ENCODE data around the gene SLC26A1. TPM values are rescaled to one million over a fixed set of nuclear protein-coding genes. Genes with fewer than 3 reads are reported as not detected.

SLC26A1 gene
- total RNA-seq, 1 experiment from 2014 or later, result 0.68 TPM

DNA sequence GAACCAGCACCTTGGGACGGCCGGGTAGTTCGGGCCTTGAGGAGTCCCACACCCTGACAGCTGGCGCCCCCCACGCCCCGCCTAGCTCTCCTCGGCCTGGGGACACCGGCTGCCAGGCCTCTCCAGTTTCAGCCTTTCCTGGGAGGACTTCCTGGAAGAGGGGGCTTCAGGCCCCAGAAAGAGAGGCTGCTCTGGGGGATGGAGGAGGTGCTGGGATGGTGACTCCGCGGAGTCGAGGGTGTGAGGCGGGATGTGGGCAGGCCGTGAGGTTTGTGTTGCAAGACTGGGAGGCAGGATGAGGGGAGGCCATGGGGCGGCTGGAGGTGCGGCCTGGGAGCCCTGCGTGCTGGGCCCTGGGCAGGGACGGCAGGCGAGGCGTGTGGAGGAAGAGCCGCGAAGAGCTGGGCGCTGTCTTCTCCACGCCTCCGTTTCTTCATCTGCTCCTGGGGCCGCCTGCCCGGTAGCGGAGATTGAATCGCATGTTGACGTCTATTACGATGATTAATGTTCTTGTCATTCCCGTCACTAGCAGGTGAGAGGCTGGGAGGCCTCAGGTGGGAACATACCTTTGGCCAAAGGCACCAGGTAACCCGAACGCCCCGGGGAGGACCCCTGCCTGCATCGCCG is 17.3 kb upstream of the SLC26A1 start:
- peak overlapping the region; percentile 56 for H3K27ac Mint-ChIP-seq (ENCODE audit: unreplicated experiment)
- H3K27me3 Mint-ChIP-seq (ENCODE audit: unreplicated experiment), result peaks cover 34% of the 10 kb centered on the region
- peaks cover 41% of the 10 kb centered on the region for H3K36me3 Mint-ChIP-seq (ENCODE audit: insufficient read depth, unreplicated experiment)
- CTCF ChIA-PET, result interaction anchor here (1.0 kb wide), 1 partner anchor 33 kb away, joined by 3 read pairs; no protein-coding TSS in a partner anchor
- no peaks in the 10 kb centered on the region for H3K9me3 Mint-ChIP-seq (ENCODE audit: low read depth, unreplicated experiment)
- peak; percentile 52 for DNase-seq
- peaks cover 12% of the 10 kb centered on the region for H3K4me1 Mint-ChIP-seq (ENCODE audit: low read depth, unreplicated experiment)
- TF ChIP-seq, protein P1, sequence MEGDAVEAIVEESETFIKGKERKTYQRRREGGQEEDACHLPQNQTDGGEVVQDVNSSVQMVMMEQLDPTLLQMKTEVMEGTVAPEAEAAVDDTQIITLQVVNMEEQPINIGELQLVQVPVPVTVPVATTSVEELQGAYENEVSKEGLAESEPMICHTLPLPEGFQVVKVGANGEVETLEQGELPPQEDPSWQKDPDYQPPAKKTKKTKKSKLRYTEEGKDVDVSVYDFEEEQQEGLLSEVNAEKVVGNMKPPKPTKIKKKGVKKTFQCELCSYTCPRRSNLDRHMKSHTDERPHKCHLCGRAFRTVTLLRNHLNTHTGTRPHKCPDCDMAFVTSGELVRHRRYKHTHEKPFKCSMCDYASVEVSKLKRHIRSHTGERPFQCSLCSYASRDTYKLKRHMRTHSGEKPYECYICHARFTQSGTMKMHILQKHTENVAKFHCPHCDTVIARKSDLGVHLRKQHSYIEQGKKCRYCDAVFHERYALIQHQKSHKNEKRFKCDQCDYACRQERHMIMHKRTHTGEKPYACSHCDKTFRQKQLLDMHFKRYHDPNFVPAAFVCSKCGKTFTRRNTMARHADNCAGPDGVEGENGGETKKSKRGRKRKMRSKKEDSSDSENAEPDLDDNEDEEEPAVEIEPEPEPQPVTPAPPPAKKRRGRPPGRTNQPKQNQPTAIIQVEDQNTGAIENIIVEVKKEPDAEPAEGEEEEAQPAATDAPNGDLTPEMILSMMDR (IDR thresholded peaks at IDR 0.05; ENCODE audit: unreplicated experiment), result no peak
- H3K4me3 Mint-ChIP-seq (ENCODE audit: low read depth, unreplicated experiment), result peak overlapping the region; percentile 62
- intact Hi-C loops (cut with micrococcal nuclease; ENCODE audit: unreplicated experiment), result no loop called here
- BruUV-seq (replicated peaks), result no TSS peak

DNA sequence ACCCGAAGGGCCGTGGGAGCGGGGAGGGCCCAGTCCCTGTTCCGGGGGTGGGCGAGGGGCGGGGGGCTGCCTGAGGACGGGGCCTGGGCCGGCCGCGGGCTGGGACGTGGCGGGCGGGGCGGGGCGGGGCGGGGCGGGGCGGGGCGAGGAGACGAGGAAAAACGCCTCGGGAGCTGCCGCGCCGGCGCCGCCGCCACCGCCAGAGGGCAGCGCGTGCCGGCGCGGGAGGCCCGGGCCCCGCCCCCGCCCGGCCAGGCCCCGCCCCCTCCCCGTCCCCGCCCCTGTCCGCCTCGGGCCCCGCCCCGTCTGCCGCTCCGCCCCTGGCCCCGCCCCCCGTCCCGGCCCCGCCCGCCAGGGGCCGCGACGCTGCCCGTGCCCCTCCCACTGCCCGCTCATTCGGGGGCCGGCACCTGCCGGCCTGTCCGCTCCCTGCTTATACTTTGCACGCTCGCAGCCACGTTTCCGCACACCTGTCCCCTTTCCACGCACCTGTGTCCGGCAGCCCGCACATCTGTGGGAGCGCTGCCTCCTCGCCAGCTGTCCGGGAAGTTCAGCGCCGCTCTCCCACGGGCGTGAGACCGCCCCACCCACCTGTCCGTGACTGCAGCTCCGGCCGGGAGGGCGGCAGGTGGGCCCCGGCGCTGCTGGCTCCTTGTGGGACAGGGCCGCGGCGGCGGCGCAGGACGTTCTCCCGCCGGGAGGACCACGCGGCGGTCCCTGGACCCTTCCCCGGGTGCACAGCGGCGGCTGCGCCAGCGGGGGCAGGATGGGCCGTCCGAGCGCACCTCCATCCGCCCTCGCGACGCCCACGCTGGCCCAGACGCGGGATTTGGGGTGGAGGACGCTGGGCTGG is 16.6 kb upstream of the SLC26A1 start:
- H3K27ac Mint-ChIP-seq (ENCODE audit: unreplicated experiment), result peak overlapping the region; percentile 79
- peak; percentile 63 for DNase-seq
- intact Hi-C loops (cut with micrococcal nuclease; ENCODE audit: unreplicated experiment), result no loop called here
- H3K27me3 Mint-ChIP-seq (ENCODE audit: unreplicated experiment), result peaks cover 34% of the 10 kb centered on the region
- no TSS peak for BruUV-seq (replicated peaks)
- CTCF ChIA-PET, result interaction anchor here (1.0 kb wide), 1 partner anchor 34 kb away, joined by 3 read pairs; no protein-coding TSS in a partner anchor
- H3K4me3 Mint-ChIP-seq (ENCODE audit: low read depth, unreplicated experiment), result peak overlapping the region; percentile 62
- TF ChIP-seq, protein P1 (IDR thresholded peaks at IDR 0.05; ENCODE audit: unreplicated experiment), result no peak
- H3K4me1 Mint-ChIP-seq (ENCODE audit: low read depth, unreplicated experiment), result peaks cover 12% of the 10 kb centered on the region
- no peaks in the 10 kb centered on the region for H3K9me3 Mint-ChIP-seq (ENCODE audit: low read depth, unreplicated experiment)
- H3K36me3 Mint-ChIP-seq (ENCODE audit: insufficient read depth, unreplicated experiment), result peaks cover 41% of the 10 kb centered on the region

DNA sequence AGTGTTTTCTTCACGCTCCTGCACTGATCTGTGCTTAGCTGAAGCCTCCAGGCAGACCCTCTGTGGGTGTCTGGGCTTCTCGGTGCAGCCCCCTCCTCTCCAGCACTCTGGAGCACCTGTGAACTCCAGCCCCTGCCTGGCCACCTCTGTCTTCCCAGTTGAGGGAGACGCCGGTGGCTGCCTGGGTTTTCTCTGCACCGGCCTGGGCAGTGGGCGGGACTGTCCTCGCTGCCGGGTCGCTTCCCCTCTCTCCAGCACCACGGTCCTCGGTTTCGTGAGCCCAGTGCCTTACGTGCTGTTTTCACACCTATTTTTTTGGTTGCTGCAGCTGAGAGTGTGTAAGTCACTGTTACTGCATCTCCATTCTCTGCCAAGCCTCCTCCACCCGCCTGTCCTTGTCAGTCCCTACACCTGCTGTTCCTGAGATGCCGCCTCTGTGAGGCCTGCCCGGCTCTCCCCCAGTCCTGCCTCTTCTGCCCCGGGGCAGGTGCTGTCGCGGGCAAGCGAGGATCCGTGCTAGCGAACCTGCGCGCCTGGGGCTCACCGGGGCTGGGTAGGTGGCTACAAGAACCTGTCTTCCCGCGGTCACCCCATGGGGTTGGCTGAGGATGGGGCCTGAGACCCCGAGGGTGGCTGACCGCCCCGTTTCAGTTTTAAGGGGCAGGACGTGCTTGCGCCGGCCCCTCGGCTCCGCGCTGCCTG is 15.8 kb upstream of the SLC26A1 start:
- TF ChIP-seq, protein P1 (IDR thresholded peaks at IDR 0.05; ENCODE audit: unreplicated experiment), result no peak
- DNase-seq, result no peak
- no TSS peak for BruUV-seq (replicated peaks)
- Mint-ChIP-seq H3K4me1 (ENCODE audit: low read depth, unreplicated experiment) (peaks cover 12% of the 10 kb centered on the region), H3K9me3 (ENCODE audit: low read depth, unreplicated experiment) (no peaks in the 10 kb centered on the region), H3K36me3 (ENCODE audit: insufficient read depth, unreplicated experiment) (peaks cover 38% of the 10 kb centered on the region), H3K27me3 (ENCODE audit: unreplicated experiment) (peaks cover 34% of the 10 kb centered on the region), H3K27ac (ENCODE audit: unreplicated experiment) (no peak overlapping the region), H3K4me3 (ENCODE audit: low read depth, unreplicated experiment) (peak overlapping the region; percentile 56)
- intact Hi-C loops (cut with micrococcal nuclease; ENCODE audit: unreplicated experiment), result no loop called here
- CTCF ChIA-PET, result no interaction called here

DNA sequence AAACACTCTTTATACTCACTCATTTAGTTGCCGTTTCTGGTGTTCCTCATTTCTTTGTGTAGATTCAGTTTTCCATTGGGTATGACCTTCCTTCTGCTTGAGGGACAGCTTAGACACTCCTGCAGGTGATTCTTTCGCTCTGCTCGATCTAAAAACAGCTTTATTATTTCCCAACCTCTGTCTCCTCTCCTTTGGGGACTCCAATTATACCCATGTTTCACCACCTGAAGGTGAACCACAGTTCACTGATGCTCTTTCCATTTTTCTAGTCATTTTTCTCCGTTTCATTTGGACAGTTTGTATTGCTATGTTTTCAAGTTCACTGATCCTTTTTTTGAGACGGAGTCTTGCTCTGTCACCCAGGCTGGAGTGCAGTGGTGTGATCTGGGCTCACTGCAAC is 13.7 kb upstream of the SLC26A1 start:
- BruUV-seq (replicated peaks), result no TSS peak
- no peak overlapping the region for H3K4me3 Mint-ChIP-seq (ENCODE audit: low read depth, unreplicated experiment)
- no peak for DNase-seq
- TF ChIP-seq, protein P1 (IDR thresholded peaks at IDR 0.05; ENCODE audit: unreplicated experiment), result no peak
- H3K27ac Mint-ChIP-seq (ENCODE audit: unreplicated experiment), result peak overlapping the region; percentile 54
- H3K27me3 Mint-ChIP-seq (ENCODE audit: unreplicated experiment), result peaks cover 34% of the 10 kb centered on the region
- H3K4me1 Mint-ChIP-seq (ENCODE audit: low read depth, unreplicated experiment), result peaks cover 12% of the 10 kb centered on the region
- peaks cover 25% of the 10 kb centered on the region for H3K36me3 Mint-ChIP-seq (ENCODE audit: insufficient read depth, unreplicated experiment)
- intact Hi-C loops (cut with micrococcal nuclease; ENCODE audit: unreplicated experiment), result no loop called here
- H3K9me3 Mint-ChIP-seq (ENCODE audit: low read depth, unreplicated experiment), result no peaks in the 10 kb centered on the region
- CTCF ChIA-PET, result no interaction called here

All from Calu3 (cell line).